CD14-positive monocyte (primary cell): ENCODE measurements around the gene FBXO11. TPM values are rescaled to one million over a fixed set of nuclear protein-coding genes. Genes with fewer than 3 reads are reported as not detected.
"Not testable (repeated sequence)": the region's sequence is repeated elsewhere in the genome, so short reads cannot be mapped to it uniquely, and the experiment has no call there.

Experiments used
- DNase-seq, 3 donors: peaks; one replicate each; pipeline ENCODE4 v3.0.0-alpha.2; 2011 to 2022
- H2AFZ ChIP-seq: 2 replicates; pipeline ENCODE4 v1.6.0; 2012; ENCODE audit warnings: mild to moderate bottlenecking, low read depth, low read length, inconsistent platforms; ENCODE audit not compliant: insufficient read depth, poor library complexity, severe bottlenecking
- H3K27ac ChIP-seq, 2 donors: 1 replicate in 1 of 2; 2 replicates in 1 of 2; pipeline ENCODE4 v1.5.1; 2012 to 2013; ENCODE audit warnings: low read length in 2 of 2, control low read depth in 1 of 2, inconsistent platforms in 1 of 2, low read depth in 1 of 2, mild to moderate bottlenecking in 1 of 2
- H3K27me3 ChIP-seq, 2 donors: one replicate each; pipeline versions ENCODE4 v1.6.0 to v1.6.1; 2011 to 2013; ENCODE audit warnings: low read length in 2 of 2; ENCODE audit not compliant: control insufficient read depth in 2 of 2, insufficient read depth in 2 of 2
- H3K36me3 ChIP-seq, 2 donors: replicated peaks in 1 of 2; 1 replicate in 1 of 2; 2 replicates in 1 of 2; pipeline versions ENCODE4 v1.5.1 to v1.6.1; 2012 to 2013; ENCODE audit warnings: low read length in 2 of 2, control low read depth in 1 of 2, inconsistent platforms in 1 of 2, mild to moderate bottlenecking in 1 of 2; ENCODE audit not compliant: insufficient read depth in 2 of 2, control insufficient read depth in 1 of 2
- H3K4me1 ChIP-seq, 2 donors: 1 replicate in 1 of 2; 2 replicates in 1 of 2; pipeline versions ENCODE4 v1.5.1 to v1.6.1; 2012 to 2013; ENCODE audit warnings: low read length in 2 of 2, control low read depth in 1 of 2, inconsistent platforms in 1 of 2, mild to moderate bottlenecking in 1 of 2, moderate library complexity in 1 of 2; ENCODE audit not compliant: insufficient read depth in 2 of 2, control insufficient read depth in 1 of 2
- H3K4me2 ChIP-seq: replicated peaks from 2 replicates; pipeline ENCODE3; 2012; ENCODE audit warnings: low read length, moderate library complexity, mild to moderate bottlenecking; ENCODE audit not compliant: poor library complexity, severe bottlenecking; ENCODE audit errors: extremely low read depth
- H3K4me3 ChIP-seq, 3 experiments: fragments of 200-600 bp in 1 of 3; sonication (generic) in 1 of 3; replicated peaks in 1 of 3; 1 replicate in 2 of 3; 2 replicates in 1 of 3; pipeline ENCODE4 v1.5.1; 2011 to 2013; ENCODE audit warnings: low read length in 3 of 3, mild to moderate bottlenecking in 3 of 3, control low read depth in 2 of 3, low read depth in 2 of 3, inconsistent platforms in 1 of 3, moderate library complexity in 1 of 3
- H3K79me2 ChIP-seq: 2 replicates; pipeline ENCODE4 v1.6.0; 2012; ENCODE audit warnings: mild to moderate bottlenecking, control low read depth, inconsistent platforms, low read length, moderate library complexity; ENCODE audit not compliant: insufficient read depth
- H3K9ac ChIP-seq: 2 replicates; pipeline ENCODE4 v1.6.0; 2017; ENCODE audit warnings: low read length, mild to moderate bottlenecking; ENCODE audit not compliant: insufficient read depth, poor library complexity, severe bottlenecking
- H3K9me3 ChIP-seq, 2 donors: replicated peaks in 1 of 2; 1 replicate in 1 of 2; 2 replicates in 1 of 2; pipeline versions ENCODE4 v1.5.1 to v1.6.1; 2012 to 2013; ENCODE audit warnings: low read length in 2 of 2, control low read depth in 1 of 2; ENCODE audit not compliant: control insufficient read depth in 1 of 2, insufficient read depth in 1 of 2
- H4K20me1 ChIP-seq: 2 replicates; pipeline ENCODE4 v1.6.0; 2012; ENCODE audit warnings: mild to moderate bottlenecking, low read length, control low read depth, moderate library complexity; ENCODE audit not compliant: insufficient read depth
- H3K27ac Mint-ChIP-seq, 7 donors: one replicate each; pipeline ENCODE4 v1.8.0; 2020; ENCODE audit warnings: mild to moderate bottlenecking in 7 of 7, mixed read lengths in 7 of 7, moderate library complexity in 6 of 7, inconsistent platforms in 2 of 7
- H3K27me3 Mint-ChIP-seq, 3 donors: one replicate each; pipeline ENCODE4 v1.8.0; 2021 to 2022; ENCODE audit warnings: low read depth in 3 of 3, mild to moderate bottlenecking in 3 of 3, mixed read lengths in 3 of 3, moderate library complexity in 3 of 3, inconsistent platforms in 1 of 3
- H3K36me3 Mint-ChIP-seq, 2 donors: one replicate each; pipeline ENCODE4 v1.8.0; 2020; ENCODE audit warnings: mixed read lengths in 2 of 2, inconsistent platforms in 1 of 2, mild to moderate bottlenecking in 1 of 2
- H3K4me1 Mint-ChIP-seq: one replicate; pipeline ENCODE4 v1.8.0; 2020; ENCODE audit warnings: mild to moderate bottlenecking, mixed read lengths
- H3K4me3 Mint-ChIP-seq, 2 donors: one replicate each; pipeline ENCODE4 v1.8.0; 2020; ENCODE audit warnings: mild to moderate bottlenecking in 2 of 2, mixed read lengths in 2 of 2, moderate library complexity in 1 of 2
- H3K9me3 Mint-ChIP-seq, 7 donors: one replicate each; pipeline ENCODE4 v1.8.0; 2020 to 2022; ENCODE audit warnings: mixed read lengths in 7 of 7, mild to moderate bottlenecking in 6 of 7, moderate library complexity in 6 of 7, inconsistent platforms in 2 of 7
- whole genome bisulfite sequencing: methylation state at CpG from one replicate; pipeline ENCODE4 v1.1.5; 2013; ENCODE audit warnings: missing lambda C conversion rate; ENCODE audit not compliant: insufficient coverage; 5-methylcytosine and 5-hydroxymethylcytosine counted together
- intact Hi-C, 2 donors: fragments of 100-400 bp; cut with micrococcal nuclease; formaldehyde crosslinking; loops; one replicate each; pipeline versions ENCODE4 v1.15.0 to v1.15.1; 2023
- polyA plus RNA-seq, 3 donors: library from polyadenylated mRNA; depleted of rRNA in 1 of 3; unstranded in 2 of 3; stranded (reverse) in 1 of 3; fragments of 300-500 nt in 2 of 3; fragments of >200 nt in 1 of 3; fragmentation: Illumina TruSeq in 2 of 3; gene quantifications; 1 replicate in 2 of 3; 2 replicates in 1 of 3; pipeline ENCODE4 v1.2.3, GENCODE V29; 2012 to 2021
- TF ChIP-seq, protein P1 (sequence below): fragments of 200-600 bp; IDR thresholded peaks from one replicate; pipeline ENCODE4 v1.8.0; 2022; ENCODE audit warnings: antibody characterized with exemption, mild to moderate bottlenecking

Gene FBXO11
- polyA plus RNA-seq, 3 donors = 2.2 to 51.3 (median 4.6) TPM

- H2AFZ ChIP-seq = peak overlapping the region; percentile 32
- H3K36me3 ChIP-seq = no peaks in the 10 kb centered on the region
- H3K4me1 ChIP-seq = peaks cover 17 to 37% of the 10 kb centered on the region in 2 donors
- H4K20me1 ChIP-seq = peaks cover 36% of the 10 kb centered on the region
- peak; percentile 32 to 55 (median 51) for DNase-seq
- Mint-ChIP-seq H3K4me1 (peaks cover 36% of the 10 kb centered on the region), H3K36me3 (no peaks in the 10 kb centered on the region), H3K4me3 (peak overlapping the region; percentile 86 to 91), H3K9me3 (peaks cover 0 to 6% (median 0%) of the 10 kb centered on the region in 7 donors), H3K27me3 (peaks cover 0 to 2% (median 1%) of the 10 kb centered on the region in 3 donors), H3K27ac (peak overlapping the region; percentile 95 to 98 (median 96))
- under 1% methylated on average over 72 of the region's 105 CpGs for WGBS
- H3K27me3 ChIP-seq = no peaks in the 10 kb centered on the region
- H3K4me3 ChIP-seq = peak overlapping the region; percentile 75 to 98 (median 90)
- peaks cover 51% of the 10 kb centered on the region for H3K79me2 ChIP-seq
- H3K4me2 ChIP-seq = peak overlapping the region; percentile 76
- intact Hi-C loops = loop anchor here (5.0 kb wide), 4 partner anchors 48 to 532 kb away; partner anchors contain the start of gene MSH6 (in 2 of the 2)
- H3K9ac ChIP-seq = peak overlapping the region; percentile 90
- H3K27ac ChIP-seq = peak overlapping the region; percentile 89 to 95
- no peaks in the 10 kb centered on the region for H3K9me3 ChIP-seq
- TF ChIP-seq, protein P1, sequence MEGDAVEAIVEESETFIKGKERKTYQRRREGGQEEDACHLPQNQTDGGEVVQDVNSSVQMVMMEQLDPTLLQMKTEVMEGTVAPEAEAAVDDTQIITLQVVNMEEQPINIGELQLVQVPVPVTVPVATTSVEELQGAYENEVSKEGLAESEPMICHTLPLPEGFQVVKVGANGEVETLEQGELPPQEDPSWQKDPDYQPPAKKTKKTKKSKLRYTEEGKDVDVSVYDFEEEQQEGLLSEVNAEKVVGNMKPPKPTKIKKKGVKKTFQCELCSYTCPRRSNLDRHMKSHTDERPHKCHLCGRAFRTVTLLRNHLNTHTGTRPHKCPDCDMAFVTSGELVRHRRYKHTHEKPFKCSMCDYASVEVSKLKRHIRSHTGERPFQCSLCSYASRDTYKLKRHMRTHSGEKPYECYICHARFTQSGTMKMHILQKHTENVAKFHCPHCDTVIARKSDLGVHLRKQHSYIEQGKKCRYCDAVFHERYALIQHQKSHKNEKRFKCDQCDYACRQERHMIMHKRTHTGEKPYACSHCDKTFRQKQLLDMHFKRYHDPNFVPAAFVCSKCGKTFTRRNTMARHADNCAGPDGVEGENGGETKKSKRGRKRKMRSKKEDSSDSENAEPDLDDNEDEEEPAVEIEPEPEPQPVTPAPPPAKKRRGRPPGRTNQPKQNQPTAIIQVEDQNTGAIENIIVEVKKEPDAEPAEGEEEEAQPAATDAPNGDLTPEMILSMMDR = no peak
Measured at GRCh38 chr2:47905386-47906156, 727 bp downstream of the FBXO11 start.

- intact Hi-C loops = no loop called here
- Histone ChIP-seq H3K4me1 (peaks cover 23 to 49% of the 10 kb centered on the region in 2 donors), H3K4me2 (peak overlapping the region; percentile 76), H2AFZ (peak overlapping the region; percentile 69), H3K36me3 (no peaks in the 10 kb centered on the region), H3K9me3 (no peaks in the 10 kb centered on the region), H3K27ac (peak overlapping the region in 1 of 2 donors; percentile 89), H4K20me1 (peaks cover 52% of the 10 kb centered on the region), H3K4me3 (peak overlapping the region; percentile 75 to 98 (median 90)), H3K79me2 (peaks cover 67% of the 10 kb centered on the region), H3K27me3 (no peaks in the 10 kb centered on the region), H3K9ac (peak overlapping the region; percentile 89)
- H3K4me3 Mint-ChIP-seq = peak overlapping the region; percentile 98 to 99
- TF ChIP-seq, protein P1 = no peak
- H3K9me3 Mint-ChIP-seq = peaks cover 0 to 6% (median 0%) of the 10 kb centered on the region in 7 donors
- peaks cover 46% of the 10 kb centered on the region for H3K4me1 Mint-ChIP-seq
- WGBS = 0% methylated on average over 1 of the region's 10 CpGs
- H3K27me3 Mint-ChIP-seq = no peaks in the 10 kb centered on the region
- H3K27ac Mint-ChIP-seq = peak overlapping the region; percentile 90 to 99 (median 96)
- DNase-seq = no peak
- peaks cover 0 to 4% of the 10 kb centered on the region in 2 donors for H3K36me3 Mint-ChIP-seq
Measured at GRCh38 chr2:47903781-47904490, 2.4 kb downstream of the FBXO11 start.

DNA sequence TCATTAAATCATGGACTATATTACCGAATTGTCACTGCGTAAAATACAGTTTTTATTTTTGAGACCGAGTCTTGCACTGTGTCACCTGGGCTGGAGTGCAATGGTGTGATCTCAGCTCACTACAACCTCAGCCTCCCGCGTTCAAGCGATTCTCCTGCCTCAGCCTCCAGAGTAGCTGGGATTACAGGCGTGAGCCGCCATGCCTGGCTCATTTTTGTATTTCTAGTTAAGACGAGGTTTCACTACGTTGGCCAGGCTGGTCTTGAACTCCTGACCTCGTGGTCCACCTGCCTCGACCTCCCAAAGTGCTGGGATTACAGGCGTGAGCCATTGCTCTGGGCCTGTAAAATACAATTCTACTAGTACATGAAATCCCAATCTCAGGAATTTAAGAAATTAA lies 4.4 kb downstream of the FBXO11 start:
- H3K9ac ChIP-seq, H3K4me3 Mint-ChIP-seq, H3K27me3 Mint-ChIP-seq, H3K9me3 ChIP-seq, H3K27ac ChIP-seq, H3K36me3 Mint-ChIP-seq, DNase-seq, H2AFZ ChIP-seq, H3K27me3 ChIP-seq, H3K4me3 ChIP-seq, H3K9me3 Mint-ChIP-seq, H3K36me3 ChIP-seq, intact Hi-C loops: not testable (repeated sequence)
- Mint-ChIP-seq H3K27ac (peak overlapping the region in 3 of 7 donors; percentile 7 to 48 (median 25)), H3K4me1 (peaks cover 58% of the 10 kb centered on the region)
- Histone ChIP-seq H3K4me2 (peak overlapping the region; percentile 76), H3K4me1 (peaks cover 32 to 60% of the 10 kb centered on the region in 2 donors), H3K79me2 (peaks cover 87% of the 10 kb centered on the region), H4K20me1 (peaks cover 72% of the 10 kb centered on the region)
- WGBS = 94% methylated on average over 12 of the region's 13 CpGs
